ENCODE measurements around the gene MRPS34.

MRPS34 gene

DNA sequence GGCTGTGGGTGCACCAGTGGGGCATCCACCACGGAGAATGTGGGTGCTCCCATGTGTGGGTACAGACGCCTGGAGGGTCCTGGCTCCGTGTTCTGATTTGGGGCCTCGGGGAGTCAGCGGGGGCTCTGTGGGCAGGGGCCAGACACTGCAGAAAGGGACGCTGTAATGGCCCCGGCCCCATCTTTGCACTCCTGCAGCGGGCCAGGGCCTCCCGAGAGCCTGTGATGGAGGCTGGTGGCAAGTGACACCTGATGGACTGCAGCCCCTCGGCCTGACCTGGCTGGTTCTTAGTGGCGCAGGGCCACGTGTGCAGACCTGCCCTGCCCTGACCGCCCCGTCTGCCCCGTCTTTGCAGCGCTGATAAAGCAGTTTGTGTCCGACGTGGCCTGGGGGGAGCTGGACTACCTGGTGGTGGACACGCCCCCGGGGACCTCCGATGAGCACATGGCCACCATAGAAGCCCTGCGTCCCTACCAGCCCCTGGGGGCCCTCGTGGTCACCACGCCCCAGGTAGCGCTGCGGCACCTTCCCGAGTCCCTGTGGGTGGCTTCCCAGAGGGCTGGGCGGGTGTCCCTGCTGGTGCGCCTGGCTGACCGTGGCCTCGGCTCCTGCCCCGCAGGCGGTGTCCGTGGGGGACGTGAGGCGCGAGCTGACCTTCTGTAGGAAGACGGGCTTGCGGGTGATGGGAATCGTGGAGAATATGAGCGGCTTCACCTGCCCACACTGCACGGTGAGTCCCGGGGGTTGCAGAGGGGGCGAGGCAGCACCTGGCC lies 14.6 kb upstream of the MRPS34 start:
- TF ChIP-seq TAF1 (IDR thresholded peaks at IDR 0.05; ENCODE audit: borderline replicate concordance, insufficient read depth, low read length): no peak
- TF ChIP-seq FOXP2 (optimal IDR thresholded peaks at IDR 0.05; ENCODE audit: borderline replicate concordance, extremely low read depth, extremely low read length, insufficient read depth): no peak
- TF ChIP-seq, protein P1, sequence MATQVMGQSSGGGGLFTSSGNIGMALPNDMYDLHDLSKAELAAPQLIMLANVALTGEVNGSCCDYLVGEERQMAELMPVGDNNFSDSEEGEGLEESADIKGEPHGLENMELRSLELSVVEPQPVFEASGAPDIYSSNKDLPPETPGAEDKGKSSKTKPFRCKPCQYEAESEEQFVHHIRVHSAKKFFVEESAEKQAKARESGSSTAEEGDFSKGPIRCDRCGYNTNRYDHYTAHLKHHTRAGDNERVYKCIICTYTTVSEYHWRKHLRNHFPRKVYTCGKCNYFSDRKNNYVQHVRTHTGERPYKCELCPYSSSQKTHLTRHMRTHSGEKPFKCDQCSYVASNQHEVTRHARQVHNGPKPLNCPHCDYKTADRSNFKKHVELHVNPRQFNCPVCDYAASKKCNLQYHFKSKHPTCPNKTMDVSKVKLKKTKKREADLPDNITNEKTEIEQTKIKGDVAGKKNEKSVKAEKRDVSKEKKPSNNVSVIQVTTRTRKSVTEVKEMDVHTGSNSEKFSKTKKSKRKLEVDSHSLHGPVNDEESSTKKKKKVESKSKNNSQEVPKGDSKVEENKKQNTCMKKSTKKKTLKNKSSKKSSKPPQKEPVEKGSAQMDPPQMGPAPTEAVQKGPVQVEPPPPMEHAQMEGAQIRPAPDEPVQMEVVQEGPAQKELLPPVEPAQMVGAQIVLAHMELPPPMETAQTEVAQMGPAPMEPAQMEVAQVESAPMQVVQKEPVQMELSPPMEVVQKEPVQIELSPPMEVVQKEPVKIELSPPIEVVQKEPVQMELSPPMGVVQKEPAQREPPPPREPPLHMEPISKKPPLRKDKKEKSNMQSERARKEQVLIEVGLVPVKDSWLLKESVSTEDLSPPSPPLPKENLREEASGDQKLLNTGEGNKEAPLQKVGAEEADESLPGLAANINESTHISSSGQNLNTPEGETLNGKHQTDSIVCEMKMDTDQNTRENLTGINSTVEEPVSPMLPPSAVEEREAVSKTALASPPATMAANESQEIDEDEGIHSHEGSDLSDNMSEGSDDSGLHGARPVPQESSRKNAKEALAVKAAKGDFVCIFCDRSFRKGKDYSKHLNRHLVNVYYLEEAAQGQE (IDR thresholded peaks at IDR 0.05; ENCODE audit: insufficient read depth in 1 of 2, low read depth in 2 of 2, low read length in 2 of 2): no peak
- no peak for TF ChIP-seq POLR2AphosphoS5 (IDR thresholded peaks at IDR 0.05; ENCODE audit: low read depth, low read length)
- no peak for TF ChIP-seq SIN3A (IDR thresholded peaks at IDR 0.05; ENCODE audit: borderline replicate concordance, insufficient read depth, low read length)

DNA sequence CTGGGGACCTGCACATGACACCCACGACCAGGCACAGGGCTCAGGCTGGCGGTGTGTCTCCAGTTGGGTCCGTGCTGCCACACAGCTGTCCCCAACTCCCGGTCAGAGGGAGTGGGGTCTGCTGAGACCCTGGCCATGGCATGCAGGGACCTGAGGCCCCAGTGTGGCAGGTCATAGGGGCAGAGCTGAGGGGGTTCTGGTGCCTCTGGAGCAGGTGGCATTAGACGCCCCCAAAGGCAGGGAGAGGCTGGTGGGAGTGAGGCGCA lies 14.1 kb upstream of the MRPS34 start:
- no peak for TF ChIP-seq SIN3A (IDR thresholded peaks at IDR 0.05; ENCODE audit: borderline replicate concordance, insufficient read depth, low read length)
- TF ChIP-seq FOXP2 (optimal IDR thresholded peaks at IDR 0.05; ENCODE audit: borderline replicate concordance, extremely low read depth, extremely low read length, insufficient read depth): no peak
- TF ChIP-seq, protein P1 (IDR thresholded peaks at IDR 0.05; ENCODE audit: insufficient read depth in 1 of 2, low read depth in 2 of 2, low read length in 2 of 2): no peak
- TF ChIP-seq POLR2AphosphoS5 (IDR thresholded peaks at IDR 0.05; ENCODE audit: low read depth, low read length): no peak
- no peak for TF ChIP-seq TAF1 (IDR thresholded peaks at IDR 0.05; ENCODE audit: borderline replicate concordance, insufficient read depth, low read length)

DNA sequence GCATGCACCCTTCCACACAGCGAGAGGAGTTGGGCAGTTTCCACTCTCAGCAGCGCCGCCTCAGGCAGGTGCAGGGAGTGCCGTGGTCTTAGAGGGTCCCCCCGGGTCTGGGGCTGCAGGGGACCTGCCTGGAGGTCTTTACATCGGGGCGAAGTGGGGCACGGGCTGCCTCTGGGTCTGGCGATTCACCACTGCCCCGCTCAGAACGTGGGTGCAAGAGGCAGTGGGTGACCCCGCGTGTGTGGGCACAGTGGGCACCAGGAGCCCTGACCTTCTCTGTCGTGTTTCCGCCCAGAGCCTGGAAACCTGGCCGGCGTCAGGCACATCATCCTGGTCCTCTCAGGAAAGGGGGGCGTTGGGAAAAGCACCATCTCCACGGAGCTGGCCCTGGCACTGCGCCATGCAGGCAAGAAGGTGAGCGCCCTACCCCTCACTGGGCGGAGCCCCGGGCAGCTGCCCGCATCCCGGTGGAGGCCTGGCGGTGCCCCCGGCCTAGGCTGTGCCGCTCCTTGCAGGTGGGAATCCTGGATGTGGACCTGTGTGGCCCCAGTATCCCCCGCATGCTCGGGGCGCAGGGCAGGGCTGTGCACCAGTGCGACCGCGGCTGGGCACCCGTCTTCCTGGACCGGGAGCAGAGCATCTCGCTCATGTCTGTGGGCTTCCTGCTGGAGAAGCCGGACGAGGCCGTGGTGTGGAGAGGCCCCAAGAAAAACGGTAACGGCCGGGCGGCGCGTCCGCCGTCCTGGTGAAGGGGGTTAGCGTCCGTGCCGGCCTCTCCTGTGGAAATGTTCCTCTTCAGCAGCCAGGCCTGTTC lies 13.5 kb upstream of the MRPS34 start:
- TF ChIP-seq FOXP2 (optimal IDR thresholded peaks at IDR 0.05; ENCODE audit: borderline replicate concordance, extremely low read depth, extremely low read length, insufficient read depth) (no peak), TAF1 (IDR thresholded peaks at IDR 0.05; ENCODE audit: borderline replicate concordance, insufficient read depth, low read length) (no peak), SIN3A (IDR thresholded peaks at IDR 0.05; ENCODE audit: borderline replicate concordance, insufficient read depth, low read length) (no peak), POLR2AphosphoS5 (IDR thresholded peaks at IDR 0.05; ENCODE audit: low read depth, low read length) (no peak)
- TF ChIP-seq, protein P1 (IDR thresholded peaks at IDR 0.05; ENCODE audit: insufficient read depth in 1 of 2, low read depth in 2 of 2, low read length in 2 of 2): no peak

DNA sequence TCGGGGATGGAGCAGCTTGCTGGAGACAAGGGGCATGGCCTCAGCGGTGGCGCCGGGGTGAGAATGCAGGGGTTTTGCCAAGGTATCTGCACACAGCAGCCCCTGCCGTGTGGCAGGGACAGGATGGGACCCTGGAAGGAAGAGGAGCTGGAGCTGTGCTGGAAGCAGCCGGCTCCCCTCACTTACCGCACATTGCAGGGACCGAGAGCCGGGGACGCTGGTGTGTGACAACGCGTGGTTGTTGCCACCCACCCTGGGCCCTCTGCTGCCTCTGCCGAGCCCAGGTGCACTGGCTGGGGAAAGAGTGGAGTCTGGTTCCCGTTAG lies 12.9 kb upstream of the MRPS34 start:
- no peak for TF ChIP-seq POLR2AphosphoS5 (IDR thresholded peaks at IDR 0.05; ENCODE audit: low read depth, low read length)
- TF ChIP-seq SIN3A (IDR thresholded peaks at IDR 0.05; ENCODE audit: borderline replicate concordance, insufficient read depth, low read length): no peak
- TF ChIP-seq, protein P1 (IDR thresholded peaks at IDR 0.05; ENCODE audit: insufficient read depth in 1 of 2, low read depth in 2 of 2, low read length in 2 of 2): no peak
- TF ChIP-seq FOXP2 (optimal IDR thresholded peaks at IDR 0.05; ENCODE audit: borderline replicate concordance, extremely low read depth, extremely low read length, insufficient read depth): no peak
- no peak for TF ChIP-seq TAF1 (IDR thresholded peaks at IDR 0.05; ENCODE audit: borderline replicate concordance, insufficient read depth, low read length)
